GM18909 (cell line): ENCODE results near the gene SMC1A.
A peak's percentile ranks its signal among the peaks of the same experiment; 100 is the strongest.
"Not testable (repeated sequence)": the region's sequence is repeated elsewhere in the genome, so short reads cannot be mapped to it uniquely, and the experiment has no call there.

Source experiments
- ATAC-seq: cut with Tn5 transposase; IDR thresholded peaks from one replicate; pipeline ENCODE4 v1.9.1; 2021; ENCODE audit warnings: mild to moderate bottlenecking; ENCODE audit not compliant: unreplicated experiment, poor library complexity

The SMC1A gene

DNA sequence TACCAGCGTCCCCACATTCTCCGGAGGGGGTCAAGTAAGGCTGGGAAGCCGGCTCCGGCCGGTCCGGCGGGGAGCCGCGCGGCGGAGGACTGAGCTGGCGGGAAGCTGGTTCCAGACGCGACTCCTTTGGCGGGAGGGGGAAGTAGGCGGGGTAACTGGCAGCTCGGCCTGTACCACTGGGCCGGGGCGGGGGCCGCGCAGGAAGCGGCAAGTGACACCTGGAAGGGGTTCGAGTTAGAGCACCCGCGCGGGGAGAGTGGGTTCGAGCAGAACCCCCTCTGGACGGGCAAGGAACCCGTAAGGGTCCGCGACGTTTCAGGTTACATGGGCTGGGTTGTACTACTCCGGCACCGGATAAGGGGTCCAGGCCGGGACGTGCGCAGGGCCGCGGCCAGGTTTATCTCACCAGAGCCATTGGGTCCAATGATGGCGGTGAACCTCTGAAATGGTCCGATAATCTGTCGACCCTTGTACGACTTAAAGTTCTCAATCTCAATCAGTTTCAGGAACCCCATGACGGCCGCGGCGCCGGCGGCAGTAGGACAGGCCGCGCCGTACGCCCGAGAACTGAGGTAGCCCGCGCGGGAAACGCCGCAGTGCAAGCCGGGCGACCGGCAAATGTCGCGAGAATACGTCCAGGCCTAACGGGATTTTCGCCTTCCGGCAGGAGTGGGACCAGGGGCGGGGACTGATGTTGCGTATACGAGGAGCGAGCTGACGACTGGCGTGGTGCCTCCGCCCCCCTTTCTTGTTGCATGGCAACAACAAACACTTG, at the start of gene SMC1A:
TSS of gene SMC1A (minus strand) at position 569 of the 775 bp plus-strand sequence. CDS start at position 515, 54 bp downstream.
- ATAC-seq = peak; percentile 95

- ATAC-seq = no peak
Observed at GRCh38 chrX:53471346-53471745, 48.9 kb upstream of the SMC1A start.

GRCh38 chrX:53468659-53469058, 46.2 kb upstream of the SMC1A start:
- not testable (repeated sequence) for ATAC-seq

GRCh38 chrX:53458082-53458481, 35.6 kb upstream of the SMC1A start:
- ATAC-seq = no peak

- no peak for ATAC-seq
Observed at GRCh38 chrX:53456254-53456653, 33.8 kb upstream of the SMC1A start.

- no peak for ATAC-seq
Observed at GRCh38 chrX:53452812-53453211, 30.4 kb upstream of the SMC1A start.

DNA sequence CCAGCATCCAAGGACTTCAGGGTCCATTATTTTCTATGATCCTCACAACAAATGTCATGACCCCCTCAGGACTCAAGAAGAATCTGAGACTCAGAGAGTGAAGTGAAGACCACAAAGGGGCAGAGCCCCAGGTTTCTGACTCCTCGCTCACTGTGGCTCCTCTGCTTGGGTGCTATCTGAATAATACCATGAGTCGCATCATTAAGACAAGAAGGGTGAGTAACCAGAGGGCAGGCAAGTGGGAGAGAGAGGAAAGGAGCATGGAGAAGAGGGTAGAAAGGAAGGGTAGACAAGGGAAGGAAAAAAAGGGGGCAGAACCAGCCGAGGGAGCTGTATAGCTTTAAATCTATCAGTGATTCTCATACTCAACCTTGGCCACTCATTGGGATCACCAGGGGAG, 27.2 kb upstream of the SMC1A start:
- no peak for ATAC-seq

GRCh38 chrX:53447441-53447840, 25.0 kb upstream of the SMC1A start:
- ATAC-seq = no peak

GRCh38 chrX:53445977-53446376, 23.5 kb upstream of the SMC1A start:
- ATAC-seq = no peak

GRCh38 chrX:53442322-53442631, 19.8 kb upstream of the SMC1A start:
- ATAC-seq = no peak

DNA sequence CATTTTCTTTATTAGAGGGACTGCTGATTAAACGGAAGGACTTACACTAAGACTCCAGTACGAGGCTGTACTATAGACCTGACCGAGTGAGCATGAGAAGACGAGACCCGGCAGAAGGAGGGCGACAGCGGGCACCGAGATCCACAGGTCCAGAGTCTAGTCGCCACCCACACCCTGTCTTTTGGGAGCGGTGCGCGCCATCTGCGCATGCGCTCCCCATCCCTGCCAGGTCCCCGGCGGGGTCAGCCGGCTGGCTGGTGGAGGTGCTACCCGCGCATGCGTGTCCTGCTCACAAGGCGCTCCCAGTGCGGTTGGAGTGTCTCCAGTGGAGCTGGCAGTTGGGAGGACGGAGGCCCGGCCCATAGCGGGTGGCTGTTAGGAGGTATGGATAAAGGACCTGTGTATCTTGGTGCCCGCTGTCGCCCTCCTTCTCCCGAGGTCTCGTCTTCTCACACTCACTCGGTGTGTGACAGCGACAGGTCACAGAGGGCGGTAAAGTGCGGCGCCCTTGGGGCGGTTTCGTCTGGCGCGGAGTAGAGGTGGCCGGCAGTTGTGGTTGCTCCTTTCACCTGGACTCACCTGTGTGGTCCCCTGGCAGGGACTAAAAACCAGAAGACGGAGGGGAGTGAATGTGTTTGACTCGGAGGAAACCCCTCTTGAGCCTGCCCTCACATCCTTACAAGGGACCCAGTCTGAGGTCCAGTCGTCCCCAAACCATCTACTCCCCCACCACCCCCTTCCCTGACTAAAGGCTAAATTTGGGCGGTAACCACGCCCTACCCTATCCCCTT, 19.3 kb upstream of the SMC1A start:
- peak; percentile 79 for ATAC-seq

DNA sequence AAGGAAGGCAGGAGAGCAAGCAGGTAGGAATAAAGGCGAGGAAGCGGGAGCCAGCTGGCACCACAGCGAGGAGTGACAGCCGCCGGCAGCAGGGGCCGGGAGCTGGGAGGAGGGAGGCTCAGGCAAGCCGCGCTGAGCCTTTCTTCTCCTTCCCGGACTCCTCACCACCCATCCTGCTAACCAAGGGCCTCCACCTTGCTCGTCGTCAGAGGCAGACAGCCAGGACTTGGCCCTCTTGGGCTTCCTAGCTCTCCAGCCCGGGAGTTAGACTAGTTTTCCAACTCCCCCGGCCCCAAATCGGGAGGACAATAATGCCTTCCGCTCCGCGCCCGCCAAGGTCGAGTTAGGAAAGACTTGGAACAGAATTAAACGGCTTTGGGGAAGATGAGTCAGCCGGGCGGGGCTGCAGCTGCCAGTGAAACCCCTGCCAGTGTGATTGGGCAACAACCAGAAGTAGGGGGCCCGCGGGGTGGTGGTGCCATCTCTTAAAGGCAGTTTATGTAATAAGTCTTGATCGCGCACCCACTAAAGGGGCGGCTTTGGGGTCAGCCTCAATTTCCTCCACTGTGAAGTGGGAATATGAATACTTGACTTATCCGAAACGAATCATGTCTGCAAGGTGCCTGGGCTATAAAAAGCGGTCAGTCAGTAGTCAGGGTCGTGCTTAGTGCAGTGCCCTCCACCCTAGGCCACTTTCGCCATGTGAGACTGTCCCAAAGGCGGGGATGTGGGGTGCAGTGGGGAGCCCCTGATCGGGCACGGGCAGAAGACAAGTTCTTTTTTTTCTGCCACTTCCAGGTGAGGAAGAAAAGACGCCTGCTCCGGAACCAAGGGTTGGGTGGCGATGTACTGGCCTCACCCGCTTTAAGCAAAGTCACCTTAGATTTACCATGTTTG, 18.4 kb upstream of the SMC1A start:
- no peak for ATAC-seq

DNA sequence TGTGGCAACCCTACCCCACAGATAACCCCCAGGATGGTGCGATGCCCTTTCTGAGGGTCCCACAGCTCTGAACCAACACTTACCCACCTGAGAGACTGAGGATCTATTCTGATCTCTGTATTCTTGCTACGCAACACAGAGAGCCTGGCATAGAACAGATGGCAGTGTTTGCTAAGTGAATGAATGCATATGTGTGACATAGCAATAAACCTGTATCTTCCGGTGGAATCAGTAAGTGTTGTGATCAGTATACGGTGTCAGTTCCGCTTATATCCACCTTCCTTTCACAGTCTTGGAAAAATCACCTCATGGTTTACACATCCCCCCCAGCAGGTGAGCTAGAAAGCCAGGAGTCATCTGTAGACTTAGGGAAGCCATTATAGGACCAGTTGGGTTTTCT, 17.6 kb upstream of the SMC1A start:
- no peak for ATAC-seq

GRCh38 chrX:53438832-53439230, 16.4 kb upstream of the SMC1A start:
- ATAC-seq = no peak

- ATAC-seq = no peak
Observed at GRCh38 chrX:53438174-53438831, 15.8 kb upstream of the SMC1A start.

DNA sequence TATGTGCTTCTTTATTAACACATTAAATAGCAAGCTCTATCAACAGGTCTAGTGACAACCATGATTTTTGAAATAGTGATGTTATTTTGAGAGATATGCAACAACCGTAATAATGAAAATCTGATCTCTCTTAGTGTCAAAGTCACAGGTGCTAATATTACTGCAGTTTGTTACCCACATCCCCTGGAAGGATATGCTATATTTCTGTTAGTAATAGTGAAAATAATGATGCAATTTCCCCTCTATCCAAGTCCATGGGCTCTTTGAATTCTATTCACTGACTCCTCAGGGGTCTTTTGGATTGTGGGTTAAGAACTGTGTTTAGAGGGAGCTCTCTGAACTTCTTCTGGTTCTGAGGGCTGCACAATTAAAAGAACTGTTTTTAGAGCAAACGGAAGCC, 14.8 kb upstream of the SMC1A start:
- ATAC-seq = no peak

DNA sequence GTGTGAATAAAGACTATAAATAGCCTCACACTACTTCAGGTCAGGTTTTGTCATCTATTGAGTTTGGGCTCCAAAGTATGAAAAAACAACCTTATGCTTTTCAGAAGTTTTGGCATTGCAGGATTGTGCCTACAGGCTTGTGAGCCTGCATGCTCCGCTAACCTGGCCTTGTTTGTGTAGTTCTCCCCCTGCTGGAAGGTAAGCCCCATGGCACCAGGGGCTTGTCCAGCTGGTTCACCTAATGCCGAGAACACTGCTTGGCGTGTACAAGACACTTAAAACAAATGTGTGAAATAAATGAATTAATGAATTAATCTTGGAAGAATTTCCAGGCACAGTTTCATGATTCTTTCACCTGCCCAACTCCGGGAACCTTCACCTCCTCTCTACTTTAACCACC, 13.5 kb upstream of the SMC1A start:
- peak; percentile 83 for ATAC-seq

DNA sequence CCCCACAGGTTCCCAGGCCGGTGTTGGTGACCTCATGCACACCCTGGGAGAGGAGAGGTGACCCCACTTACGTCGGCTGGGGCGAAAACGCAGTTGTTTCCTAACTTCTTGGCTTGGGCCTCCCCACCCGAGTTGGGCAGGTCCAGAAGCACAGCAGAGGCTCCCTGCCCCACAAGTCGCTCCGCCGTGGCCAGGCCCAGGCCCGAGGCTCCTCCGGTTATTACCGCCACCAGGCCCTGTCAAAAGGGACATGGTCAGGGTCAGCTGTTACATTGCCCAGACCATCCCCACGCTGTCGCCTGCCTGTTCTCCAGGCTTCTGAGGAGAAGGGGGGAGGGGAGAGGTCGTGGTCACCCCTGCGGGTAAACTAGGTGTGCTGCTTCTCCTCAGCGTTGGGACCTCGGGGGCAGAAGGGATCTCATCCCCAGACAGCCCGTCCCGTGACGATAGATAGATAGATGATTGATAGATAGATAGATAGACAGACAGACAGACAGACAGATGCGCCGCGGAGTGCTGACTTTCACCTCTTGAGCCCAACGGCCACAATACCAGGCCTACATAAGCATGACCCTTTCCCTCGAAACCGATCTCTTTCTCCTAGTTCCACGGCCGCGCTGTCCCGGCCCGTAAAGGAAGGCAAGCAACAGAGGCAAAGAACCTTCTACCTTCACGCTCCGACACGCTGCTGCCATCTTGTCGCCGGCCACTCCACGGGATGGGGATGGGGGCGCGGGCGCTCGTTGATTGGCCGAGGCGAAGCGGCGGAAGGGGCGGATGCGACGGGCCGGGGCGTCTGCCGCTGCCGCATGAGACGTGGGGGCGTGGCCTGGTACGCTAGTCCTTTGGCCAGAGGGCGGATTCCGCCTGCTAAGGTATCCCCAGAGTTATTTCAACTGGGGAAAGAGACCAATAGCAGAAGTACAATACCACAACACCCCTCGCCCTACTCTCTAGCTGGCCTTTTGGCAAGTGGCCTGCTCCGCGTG, 11.5 kb upstream of the SMC1A start, which contains the start of gene HSD17B10:
TSS of gene HSD17B10 (minus strand) at position 720 of the 989 bp plus-strand sequence. CDS start at position 695, 25 bp downstream.
- peak; percentile 91 for ATAC-seq

DNA sequence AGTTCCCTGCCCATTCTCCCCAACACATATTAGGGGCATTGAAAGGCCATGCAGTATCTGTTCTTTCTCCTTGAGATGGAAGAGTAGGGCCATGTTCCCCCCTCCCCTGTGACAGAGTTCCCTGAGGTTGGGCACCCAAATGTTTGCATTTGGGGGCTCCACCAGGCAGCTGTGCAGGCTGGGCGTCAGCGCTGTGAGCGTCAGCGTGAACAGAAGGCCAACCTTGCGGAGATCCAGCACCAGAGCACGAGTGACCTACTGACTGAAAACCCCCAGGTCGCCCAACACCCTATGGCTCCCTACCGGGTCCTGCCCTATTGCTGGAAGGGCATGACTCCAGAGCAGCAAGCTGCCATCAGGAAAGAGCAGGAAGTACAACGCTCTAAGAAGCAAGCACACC, 7.8 kb upstream of the SMC1A start:
- ATAC-seq = no peak
